ENCODE measurements around the gene LDHAL6B.

GRCh38 chr15:59216911-59217310, 10.3 kb downstream of the LDHAL6B start:
- no peak for TF ChIP-seq CTCF (IDR thresholded peaks at IDR 0.05; ENCODE audit: low read depth, low read length, poor library complexity, severe bottlenecking)
- no peak for TF ChIP-seq EZH2phosphoT487 (IDR thresholded peaks at IDR 0.05; ENCODE audit: borderline replicate concordance, low read length)

Data from DOHH2 (cell line).